HL-60 (cell line): ENCODE measurements around the gene KLC4.

Source experiments
- DNase-seq, 2 experiments: peaks; one replicate each; pipeline ENCODE4 v3.0.0-alpha.2; 2010 to 2020; ENCODE audit warnings: low read depth in 1 of 2, low spot score in 1 of 2
- H3K27ac ChIP-seq: fragments of 250-450 bp; sonication (Bioruptor Pico); replicated peaks from 2 replicates; pipeline ENCODE4 v1.5.1; 2020; ENCODE audit warnings: mild to moderate bottlenecking, moderate library complexity
- H3K27me3 ChIP-seq: fragments of 250-450 bp; sonication (Bioruptor Pico); 2 replicates; pipeline ENCODE4 v1.5.1; 2021; ENCODE audit warnings: mild to moderate bottlenecking, moderate library complexity; ENCODE audit not compliant: insufficient read depth, poor library complexity, severe bottlenecking
- H3K4me3 ChIP-seq: replicated peaks from 2 replicates; pipeline ENCODE4 v1.5.1; 2011; ENCODE audit warnings: mild to moderate bottlenecking, control low read depth, low read length; ENCODE audit not compliant: insufficient read depth
- CTCF ChIP-seq: IDR thresholded peaks from one replicate; pipeline ENCODE4 v1.5.1; 2011; ENCODE audit warnings: low read length, control low read depth, inconsistent platforms; ENCODE audit not compliant: insufficient read depth
- GABPA ChIP-seq: IDR thresholded peaks from 2 replicates; pipeline ENCODE4 v1.6.1; 2012; ENCODE audit warnings: low read depth
- POLR2AphosphoS5 ChIP-seq: IDR thresholded peaks from 2 replicates; pipeline ENCODE4 v1.6.1; 2012; ENCODE audit warnings: low read depth
- SPI1 ChIP-seq: IDR thresholded peaks from 2 replicates; pipeline ENCODE4 v1.6.1; 2012; ENCODE audit warnings: low read depth, mild to moderate bottlenecking, borderline replicate concordance
- TF ChIP-seq, protein P1 (sequence below): IDR thresholded peaks from 2 replicates; pipeline ENCODE4 v1.6.1; 2012; ENCODE audit warnings: low read depth; ENCODE audit not compliant: insufficient replicate concordance

KLC4 gene

GRCh38 chr6:43026365-43026764 lies 33.1 kb upstream of the KLC4 start:
- Histone ChIP-seq H3K4me3 (no peak overlapping the region), H3K27ac (no peak overlapping the region), H3K27me3 (no peaks in the 10 kb centered on the region)
- TF ChIP-seq POLR2AphosphoS5, result no peak
- TF ChIP-seq GABPA, result no peak
- TF ChIP-seq CTCF, result no peak
- TF ChIP-seq, protein P1, sequence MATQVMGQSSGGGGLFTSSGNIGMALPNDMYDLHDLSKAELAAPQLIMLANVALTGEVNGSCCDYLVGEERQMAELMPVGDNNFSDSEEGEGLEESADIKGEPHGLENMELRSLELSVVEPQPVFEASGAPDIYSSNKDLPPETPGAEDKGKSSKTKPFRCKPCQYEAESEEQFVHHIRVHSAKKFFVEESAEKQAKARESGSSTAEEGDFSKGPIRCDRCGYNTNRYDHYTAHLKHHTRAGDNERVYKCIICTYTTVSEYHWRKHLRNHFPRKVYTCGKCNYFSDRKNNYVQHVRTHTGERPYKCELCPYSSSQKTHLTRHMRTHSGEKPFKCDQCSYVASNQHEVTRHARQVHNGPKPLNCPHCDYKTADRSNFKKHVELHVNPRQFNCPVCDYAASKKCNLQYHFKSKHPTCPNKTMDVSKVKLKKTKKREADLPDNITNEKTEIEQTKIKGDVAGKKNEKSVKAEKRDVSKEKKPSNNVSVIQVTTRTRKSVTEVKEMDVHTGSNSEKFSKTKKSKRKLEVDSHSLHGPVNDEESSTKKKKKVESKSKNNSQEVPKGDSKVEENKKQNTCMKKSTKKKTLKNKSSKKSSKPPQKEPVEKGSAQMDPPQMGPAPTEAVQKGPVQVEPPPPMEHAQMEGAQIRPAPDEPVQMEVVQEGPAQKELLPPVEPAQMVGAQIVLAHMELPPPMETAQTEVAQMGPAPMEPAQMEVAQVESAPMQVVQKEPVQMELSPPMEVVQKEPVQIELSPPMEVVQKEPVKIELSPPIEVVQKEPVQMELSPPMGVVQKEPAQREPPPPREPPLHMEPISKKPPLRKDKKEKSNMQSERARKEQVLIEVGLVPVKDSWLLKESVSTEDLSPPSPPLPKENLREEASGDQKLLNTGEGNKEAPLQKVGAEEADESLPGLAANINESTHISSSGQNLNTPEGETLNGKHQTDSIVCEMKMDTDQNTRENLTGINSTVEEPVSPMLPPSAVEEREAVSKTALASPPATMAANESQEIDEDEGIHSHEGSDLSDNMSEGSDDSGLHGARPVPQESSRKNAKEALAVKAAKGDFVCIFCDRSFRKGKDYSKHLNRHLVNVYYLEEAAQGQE, result no peak
- no peak for TF ChIP-seq SPI1
- no peak for DNase-seq

GRCh38 chr6:43029120-43029519 lies 30.3 kb upstream of the KLC4 start:
- no peak for TF ChIP-seq POLR2AphosphoS5
- TF ChIP-seq SPI1, result no peak
- TF ChIP-seq, protein P1, result no peak
- TF ChIP-seq GABPA, result no peak
- TF ChIP-seq CTCF, result no peak
- Histone ChIP-seq H3K4me3 (no peak overlapping the region), H3K27ac (no peak overlapping the region), H3K27me3 (no peaks in the 10 kb centered on the region)
- no peak for DNase-seq

DNA sequence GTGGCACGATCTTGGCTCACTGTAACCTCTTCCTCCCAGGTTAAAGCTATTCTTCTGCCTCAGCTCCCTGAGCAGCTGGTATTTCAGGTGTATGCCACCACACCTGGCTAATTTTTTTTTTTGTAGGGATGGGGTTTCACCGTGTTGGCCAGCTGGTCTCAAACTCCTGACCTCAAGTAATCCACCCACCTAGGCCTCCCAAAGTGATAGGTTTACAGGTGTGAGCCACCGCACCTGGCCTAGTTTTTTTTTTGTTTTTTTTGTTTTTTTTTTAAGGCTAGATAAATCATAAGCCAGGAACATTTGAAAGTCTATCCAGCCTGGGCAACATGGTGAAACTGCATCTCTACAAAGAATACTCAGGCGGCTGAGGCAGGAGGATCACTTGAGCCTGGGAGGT lies 27.1 kb upstream of the KLC4 start:
- Histone ChIP-seq H3K27ac (no peak overlapping the region), H3K27me3 (no peaks in the 10 kb centered on the region), H3K4me3 (no peak overlapping the region)
- DNase-seq, result no peak
- TF ChIP-seq POLR2AphosphoS5 (no peak), GABPA (no peak), CTCF (no peak), SPI1 (no peak)
- TF ChIP-seq, protein P1, result no peak
